Stomach (tissue), 9 donors: ENCODE data around the gene AUTS2. TPM values are rescaled to one million over a fixed set of nuclear protein-coding genes. Genes with fewer than 3 reads are reported as not detected.

Experiments
- DNase-seq, 2 donors: peaks; one replicate each; pipeline versions ENCODE4 v3.0.0 to v3.0.0-alpha.2; 2013 to 2019
- H3K27ac ChIP-seq, 5 donors: fragments of 200-600 bp in 4 of 5; sonication (generic) in 4 of 5; one replicate each; pipeline ENCODE4 v1.5.1; 2013 to 2019; ENCODE audit warnings: mild to moderate bottlenecking in 1 of 5, moderate library complexity in 1 of 5
- H3K27me3 ChIP-seq, 3 donors: fragments of 200-600 bp; sonication (generic); one replicate each; pipeline ENCODE4 v1.5.1; 2017 to 2019; ENCODE audit warnings: mixed run types in 1 of 3
- H3K36me3 ChIP-seq, 4 donors: fragments of 200-600 bp; sonication (generic); 1 replicate in 3 of 4; 2 replicates in 1 of 4; pipeline ENCODE4 v1.5.1; 2016 to 2019
- H3K4me1 ChIP-seq, 4 donors: fragments of 200-600 bp; sonication (generic); one replicate each; pipeline ENCODE4 v1.5.1; 2016 to 2019
- H3K4me3 ChIP-seq, 4 donors: fragments of 200-600 bp; sonication (generic) in 3 of 4; one replicate each; pipeline ENCODE4 v1.5.1; 2016 to 2019; ENCODE audit warnings: mild to moderate bottlenecking in 1 of 4
- H3K9me3 ChIP-seq, 4 donors: fragments of 200-600 bp; sonication (generic); one replicate each; pipeline ENCODE4 v1.5.1; 2016 to 2019
- EP300 ChIP-seq: sonication (generic); formaldehyde crosslinking; IDR thresholded peaks from one replicate; pipeline ENCODE4 v1.6.1; 2017; ENCODE audit warnings: antibody characterized with exemption
- POLR2A ChIP-seq, 4 donors: fragments of 450-650 bp; IDR thresholded peaks; one replicate each; pipeline ENCODE4 v1.6.1; 2016; ENCODE audit warnings: antibody characterized with exemption in 4 of 4, control low read depth in 2 of 4, mild to moderate bottlenecking in 1 of 4, moderate library complexity in 1 of 4
- POLR2AphosphoS5 ChIP-seq, 3 donors: sonication (generic); formaldehyde crosslinking; IDR thresholded peaks; one replicate each; pipeline ENCODE4 v1.6.1; 2016; ENCODE audit warnings: antibody characterized with exemption in 3 of 3
- WGBS, 5 donors: extraction: QIAGEN DNeasy Blood & Tissue Kit in 3 of 5; methylation state at CpG; one replicate each; pipeline versions ENCODE4 v1.1.5 to v1.1.7; 2013 to 2018; 5-methylcytosine and 5-hydroxymethylcytosine counted together
- intact Hi-C: fragments of 100-400 bp; cut with DNase I; formaldehyde crosslinking; loops from one replicate; pipeline ENCODE4 v1.15.1; 2023; ENCODE audit warnings: low total_unique reads
- polyA plus RNA-seq, 3 donors: library from polyadenylated mRNA; stranded (reverse); fragments of 200-250 nt; gene quantifications; one replicate each; pipeline ENCODE4 v1.2.3, GENCODE V29; 2013
- total RNA-seq, 5 donors: library from RNA; depleted of rRNA; stranded (reverse); fragments of >200 nt; gene quantifications; one replicate each; pipeline versions ENCODE4 v1.1.0 to v1.2.3, GENCODE V29; 2014 to 2016
- TF ChIP-seq, protein P1 (sequence below), 7 experiments: fragments of 450-650 bp in 4 of 7; fragments of 200-600 bp in 3 of 7; sonication (generic) in 3 of 7; IDR thresholded peaks; one replicate each; pipeline ENCODE4 v1.5.1; 2016 to 2019; ENCODE audit warnings: antibody characterized with exemption in 7 of 7, control low read depth in 2 of 7, mild to moderate bottlenecking in 1 of 7
- donor health status: healthy with polysubstance abuse.
- donor health status: Bipolar disorder and iron deficiency.
- donor health status: healthy.

Gene AUTS2
- total and polyA plus RNA-seq, 8 donors = 3.8 to 90.3 (median 38.1) TPM

DNA sequence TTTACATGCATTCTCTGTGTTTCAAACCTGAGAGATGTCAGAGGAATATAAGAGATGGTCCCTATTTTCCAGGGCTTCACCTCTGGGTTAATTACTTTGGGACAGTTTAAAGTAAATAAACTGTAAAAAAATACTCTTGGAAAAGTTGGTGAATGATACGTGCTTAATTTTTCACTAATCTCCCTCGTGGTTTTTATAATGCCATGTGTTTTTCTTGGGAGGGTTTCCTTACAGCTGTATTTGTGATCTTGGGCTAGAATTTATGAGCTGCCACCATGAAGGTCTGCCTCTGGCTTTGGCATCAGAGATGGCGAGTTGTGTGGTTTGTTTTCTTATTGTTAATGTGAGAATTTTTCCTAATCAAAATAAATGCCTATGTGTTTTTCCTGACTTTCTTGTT is 322.5 kb downstream of the AUTS2 start:
- 48 to 69% (median 64%) methylated on average over 3 of the region's 3 CpGs for WGBS, 5 donors
- no peaks in the 10 kb centered on the region for H3K9me3 ChIP-seq
- no peak overlapping the region for H3K4me3 ChIP-seq
- TF ChIP-seq EP300 = no peak
- TF ChIP-seq, protein P1, sequence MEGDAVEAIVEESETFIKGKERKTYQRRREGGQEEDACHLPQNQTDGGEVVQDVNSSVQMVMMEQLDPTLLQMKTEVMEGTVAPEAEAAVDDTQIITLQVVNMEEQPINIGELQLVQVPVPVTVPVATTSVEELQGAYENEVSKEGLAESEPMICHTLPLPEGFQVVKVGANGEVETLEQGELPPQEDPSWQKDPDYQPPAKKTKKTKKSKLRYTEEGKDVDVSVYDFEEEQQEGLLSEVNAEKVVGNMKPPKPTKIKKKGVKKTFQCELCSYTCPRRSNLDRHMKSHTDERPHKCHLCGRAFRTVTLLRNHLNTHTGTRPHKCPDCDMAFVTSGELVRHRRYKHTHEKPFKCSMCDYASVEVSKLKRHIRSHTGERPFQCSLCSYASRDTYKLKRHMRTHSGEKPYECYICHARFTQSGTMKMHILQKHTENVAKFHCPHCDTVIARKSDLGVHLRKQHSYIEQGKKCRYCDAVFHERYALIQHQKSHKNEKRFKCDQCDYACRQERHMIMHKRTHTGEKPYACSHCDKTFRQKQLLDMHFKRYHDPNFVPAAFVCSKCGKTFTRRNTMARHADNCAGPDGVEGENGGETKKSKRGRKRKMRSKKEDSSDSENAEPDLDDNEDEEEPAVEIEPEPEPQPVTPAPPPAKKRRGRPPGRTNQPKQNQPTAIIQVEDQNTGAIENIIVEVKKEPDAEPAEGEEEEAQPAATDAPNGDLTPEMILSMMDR (IDR thresholded peaks at IDR 0.05) = no peak
- no peak for TF ChIP-seq POLR2A (IDR thresholded peaks at IDR 0.05)
- TF ChIP-seq POLR2AphosphoS5 (IDR thresholded peaks at IDR 0.05) = no peak
- H3K36me3 ChIP-seq = no peaks in the 10 kb centered on the region
- no peaks in the 10 kb centered on the region for H3K4me1 ChIP-seq
- intact Hi-C loops = no loop called here
- DNase-seq = no peak
- no peaks in the 10 kb centered on the region for H3K27me3 ChIP-seq
- H3K27ac ChIP-seq = no peak overlapping the region

DNA sequence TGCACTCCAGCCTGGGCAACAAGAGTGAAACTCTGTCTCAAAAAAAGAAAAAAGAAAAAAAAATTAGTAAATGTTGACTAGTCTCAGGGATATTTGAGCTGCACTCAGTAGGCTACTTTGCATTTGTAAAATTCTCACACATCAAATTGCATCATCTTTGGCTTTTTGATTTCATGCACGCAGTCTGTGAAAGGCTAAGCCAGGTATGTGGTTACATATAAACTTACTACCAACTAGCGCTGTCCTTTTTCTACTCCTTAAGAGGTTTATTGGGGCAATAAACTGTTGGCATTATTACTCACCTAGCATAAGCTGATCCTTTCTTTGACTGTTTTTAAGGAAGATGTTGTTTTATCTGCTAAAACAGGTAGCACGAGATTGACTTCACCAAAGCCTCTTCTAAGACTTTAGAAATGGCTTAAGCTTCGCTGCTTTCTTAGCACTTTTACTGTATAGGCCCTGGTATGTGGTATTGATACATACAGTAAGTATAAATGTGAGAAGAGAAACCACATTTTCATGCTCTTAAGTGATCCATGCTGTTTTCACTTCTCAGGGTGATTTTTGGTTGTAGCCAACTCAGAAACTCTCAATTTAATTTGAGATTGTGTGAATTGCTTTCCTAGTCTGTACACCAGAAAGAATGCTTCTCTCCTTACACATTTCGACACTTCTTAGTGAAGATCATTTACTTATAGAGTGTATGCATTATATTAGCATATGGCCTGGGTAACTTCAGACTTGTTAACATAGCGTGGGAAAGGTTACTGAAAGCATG is 323.9 kb downstream of the AUTS2 start:
- H3K27ac ChIP-seq = no peak overlapping the region
- H3K9me3 ChIP-seq = no peaks in the 10 kb centered on the region
- H3K27me3 ChIP-seq = no peaks in the 10 kb centered on the region
- H3K36me3 ChIP-seq = no peaks in the 10 kb centered on the region
- no peaks in the 10 kb centered on the region for H3K4me1 ChIP-seq
- no peak for DNase-seq
- TF ChIP-seq POLR2A (IDR thresholded peaks at IDR 0.05) (no peak), EP300 (no peak), POLR2AphosphoS5 (IDR thresholded peaks at IDR 0.05) (no peak)
- TF ChIP-seq, protein P1 (IDR thresholded peaks at IDR 0.05) = no peak
- WGBS, 5 donors = 84 to 92% (median 90%) methylated on average over 6 of the region's 6 CpGs
- H3K4me3 ChIP-seq = no peak overlapping the region
- intact Hi-C loops = no loop called here

DNA sequence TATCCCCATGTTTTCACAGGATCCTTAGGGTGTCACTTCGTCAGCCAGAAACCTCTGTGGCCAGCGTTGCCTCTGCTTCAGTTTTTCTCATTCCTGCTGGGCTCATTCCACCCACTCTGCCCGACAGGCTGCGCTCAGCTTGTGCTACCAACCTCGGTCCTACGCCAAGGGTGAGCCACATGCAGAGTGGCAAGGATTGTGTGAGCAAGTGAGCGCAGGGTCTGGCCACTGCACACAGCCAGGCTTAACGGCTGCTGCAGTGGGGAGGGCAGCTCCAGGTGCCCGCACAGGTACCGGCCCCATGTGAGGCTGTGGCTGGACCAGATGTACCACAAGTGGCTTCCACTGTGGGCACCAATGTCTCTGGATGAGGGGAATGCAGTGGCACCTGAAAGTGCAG is 329.2 kb downstream of the AUTS2 start:
- intact Hi-C loops = no loop called here
- Histone ChIP-seq H3K4me1 (no peaks in the 10 kb centered on the region), H3K36me3 (no peaks in the 10 kb centered on the region), H3K9me3 (no peaks in the 10 kb centered on the region), H3K4me3 (no peak overlapping the region), H3K27me3 (no peaks in the 10 kb centered on the region), H3K27ac (no peak overlapping the region)
- 90 to 99% (median 97%) methylated on average over 9 to 10 of the region's 10 CpGs for WGBS, 5 donors
- no peak for TF ChIP-seq EP300
- TF ChIP-seq POLR2A (IDR thresholded peaks at IDR 0.05) = no peak
- TF ChIP-seq POLR2AphosphoS5 (IDR thresholded peaks at IDR 0.05) = no peak
- no peak for DNase-seq

DNA sequence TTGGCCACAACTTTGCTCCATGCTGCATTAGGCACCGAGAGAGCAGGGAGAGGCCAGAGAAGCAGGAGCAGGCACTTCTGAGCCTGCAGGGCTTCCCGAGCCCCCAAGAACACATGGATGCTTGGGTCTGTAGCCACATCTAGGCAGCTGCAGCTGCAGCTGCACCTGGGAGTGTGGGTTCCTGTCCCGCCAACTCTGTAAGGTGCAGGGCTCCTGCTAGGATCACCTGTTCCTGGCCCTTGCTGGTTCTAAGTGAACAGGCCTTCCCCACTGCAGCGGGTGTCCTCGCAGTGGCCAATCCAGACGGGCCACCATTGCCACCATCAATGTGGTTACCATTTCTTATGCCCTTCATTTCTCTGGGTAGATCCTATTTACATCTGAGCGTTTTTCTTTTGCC is 330.3 kb downstream of the AUTS2 start:
- Histone ChIP-seq H3K4me1 (no peaks in the 10 kb centered on the region), H3K27ac (no peak overlapping the region), H3K36me3 (no peaks in the 10 kb centered on the region), H3K27me3 (no peaks in the 10 kb centered on the region), H3K9me3 (no peaks in the 10 kb centered on the region), H3K4me3 (no peak overlapping the region)
- TF ChIP-seq POLR2AphosphoS5 (IDR thresholded peaks at IDR 0.05) (no peak), EP300 (no peak), POLR2A (IDR thresholded peaks at IDR 0.05) (no peak)
- TF ChIP-seq, protein P1 (IDR thresholded peaks at IDR 0.05) = no peak
- WGBS, 5 donors = 82 to 93% (median 91%) methylated on average over 5 to 7 of the region's 7 CpGs
- no peak for DNase-seq
- intact Hi-C loops = no loop called here

DNA sequence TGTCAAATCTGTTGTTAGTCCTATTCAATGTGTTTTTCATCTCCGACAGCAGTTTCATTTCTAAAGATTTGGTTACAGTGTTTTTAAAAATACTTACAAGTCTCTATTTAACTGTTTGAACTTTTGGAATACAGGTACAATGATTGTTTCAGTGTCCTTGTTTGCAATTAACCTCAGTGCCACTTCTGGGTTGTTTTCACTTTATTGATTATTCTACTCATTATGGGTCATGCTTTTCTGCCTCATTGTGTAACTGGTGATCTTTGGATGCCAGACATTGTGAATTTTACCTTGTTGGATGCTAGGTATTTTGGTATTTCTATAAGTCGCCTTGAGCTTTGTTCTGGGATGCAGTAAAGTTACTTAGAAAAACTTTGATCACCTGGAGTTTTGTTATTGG is 331.3 kb downstream of the AUTS2 start:
- peaks cover 0 to 2% (median 0%) of the 10 kb centered on the region in 4 donors for H3K4me1 ChIP-seq
- no peak overlapping the region for H3K4me3 ChIP-seq
- no peak for DNase-seq
- TF ChIP-seq EP300 = no peak
- TF ChIP-seq POLR2AphosphoS5 (IDR thresholded peaks at IDR 0.05) = no peak
- TF ChIP-seq POLR2A (IDR thresholded peaks at IDR 0.05) = no peak
- TF ChIP-seq, protein P1 (IDR thresholded peaks at IDR 0.05) = no peak
- no peaks in the 10 kb centered on the region for H3K27me3 ChIP-seq
- H3K9me3 ChIP-seq = no peaks in the 10 kb centered on the region
- 91 to 95% (median 93%) methylated on average over 2 of the region's 2 CpGs for whole genome bisulfite sequencing, 5 donors
- no peaks in the 10 kb centered on the region for H3K36me3 ChIP-seq
- intact Hi-C loops = no loop called here
- H3K27ac ChIP-seq = no peak overlapping the region
